ENCODE results near the gene MAP3K5.

- TF ChIP-seq CTCF (IDR thresholded peaks at IDR 0.05) (no peak), POLR2AphosphoS5 (IDR thresholded peaks at IDR 0.05; ENCODE audit: insufficient read depth in 1 of 2, low read depth in 1 of 2) (no peak)
Measured at GRCh38 chr6:136716917-136717715, 75.2 kb downstream of the MAP3K5 start.

Measured in vagina (tissue), 2 donors.